GM19328 (cell line): Measurements from ENCODE around the gene OR2B2.

Source experiments
- ATAC-seq: cut with Tn5 transposase; IDR thresholded peaks from one replicate; pipeline ENCODE4 v1.9.1; 2021; ENCODE audit warnings: mild to moderate bottlenecking, moderate library complexity; ENCODE audit not compliant: unreplicated experiment

Gene OR2B2

GRCh38 chr6:27867945-27868300 is 44.3 kb downstream of the OR2B2 start:
- ATAC-seq = no peak

- ATAC-seq = no peak
These were observed 44.9 kb downstream of the OR2B2 start for GRCh38 chr6:27867051-27867944.

GRCh38 chr6:27866357-27867050 is 45.7 kb downstream of the OR2B2 start:
- no peak for ATAC-seq

GRCh38 chr6:27865850-27866356 is 46.3 kb downstream of the OR2B2 start:
- ATAC-seq = no peak

GRCh38 chr6:27864906-27865849 is 47.0 kb downstream of the OR2B2 start:
- ATAC-seq = peak; percentile 53

- no peak for ATAC-seq
These were observed 48.0 kb downstream of the OR2B2 start for GRCh38 chr6:27863962-27864905.

- no peak for ATAC-seq
These were observed 49.7 kb downstream of the OR2B2 start for GRCh38 chr6:27862396-27863066.

- no peak for ATAC-seq
These were observed 50.3 kb downstream of the OR2B2 start for GRCh38 chr6:27861861-27862260.

GRCh38 chr6:27861276-27861840 is 50.8 kb downstream of the OR2B2 start:
- ATAC-seq = no peak
